Keratinocyte (primary cell): ENCODE measurements around the gene CBLL1. TPM values are rescaled to one million over a fixed set of nuclear protein-coding genes. Genes with fewer than 3 reads are reported as not detected.

Experiments
- DNase-seq: peaks from one replicate; pipeline ENCODE4 v3.0.0-alpha.2; 2011; ENCODE audit warnings: low read depth, missing footprints, low spot score
- FAIRE-seq: peaks from 2 replicates; lab custom pipeline; 2011; peaks lifted over from hg19 to GRCh38; lab: Jason Lieb, UNC
- H2AFZ ChIP-seq: 2 replicates; pipeline ENCODE4 v1.6.0; 2012; ENCODE audit warnings: low read length, control low read depth, inconsistent platforms; ENCODE audit not compliant: control insufficient read depth
- H3K27ac ChIP-seq: 2 replicates; pipeline ENCODE4 v1.5.1; 2011; ENCODE audit warnings: low read length; ENCODE audit not compliant: control insufficient read depth, insufficient read depth
- H3K27me3 ChIP-seq: 3 replicates; pipeline ENCODE4 v1.6.0; 2011; ENCODE audit warnings: low read length; ENCODE audit not compliant: control insufficient read depth, insufficient read depth; ENCODE audit errors: extremely low read depth
- H3K36me3 ChIP-seq, 2 experiments: 2 replicates in 1 of 2; 3 replicates in 1 of 2; pipeline ENCODE4 v1.5.1; 2011; ENCODE audit warnings: low read length in 2 of 2, mild to moderate bottlenecking in 1 of 2; ENCODE audit not compliant: control insufficient read depth in 2 of 2, insufficient read depth in 2 of 2; ENCODE audit errors: extremely low read depth in 1 of 2
- H3K4me1 ChIP-seq: 3 replicates; pipeline ENCODE4 v1.5.1; 2011; ENCODE audit warnings: low read length; ENCODE audit not compliant: control insufficient read depth, insufficient read depth; ENCODE audit errors: extremely low read depth
- H3K4me2 ChIP-seq: 3 replicates; pipeline ENCODE4 v1.6.0; 2011; ENCODE audit warnings: low read depth, low read length; ENCODE audit not compliant: control insufficient read depth, insufficient read depth; ENCODE audit errors: extremely low read depth
- H3K4me3 ChIP-seq, 3 experiments: fragments of 200-600 bp in 1 of 3; sonication (generic) in 1 of 3; 2 replicates in 2 of 3; 3 replicates in 1 of 3; pipeline ENCODE4 v1.5.1; 2011 to 2016; ENCODE audit warnings: low read length in 3 of 3, mild to moderate bottlenecking in 3 of 3, control low read depth in 2 of 3, inconsistent platforms in 1 of 3, low read depth in 1 of 3, mixed read lengths in 1 of 3, mixed run types in 1 of 3, moderate library complexity in 1 of 3; ENCODE audit not compliant: control insufficient read depth in 2 of 3, insufficient read depth in 2 of 3; ENCODE audit errors: extremely low read depth in 1 of 3
- H3K79me2 ChIP-seq: 2 replicates; pipeline ENCODE4 v1.6.0; 2012; ENCODE audit warnings: low read length; ENCODE audit not compliant: control insufficient read depth, insufficient read depth
- H3K9ac ChIP-seq: 3 replicates; pipeline ENCODE4 v1.6.0; 2011; ENCODE audit warnings: low read length; ENCODE audit not compliant: control insufficient read depth, insufficient read depth; ENCODE audit errors: extremely low read depth
- H3K9me1 ChIP-seq: 3 replicates; pipeline ENCODE4 v1.6.0; 2011; ENCODE audit warnings: low read length; ENCODE audit not compliant: control insufficient read depth, insufficient read depth; ENCODE audit errors: extremely low read depth
- H3K9me3 ChIP-seq: 2 replicates; pipeline ENCODE4 v1.5.1; 2012; ENCODE audit warnings: low read depth, low read length; ENCODE audit not compliant: control insufficient read depth
- H4K20me1 ChIP-seq: 3 replicates; pipeline ENCODE4 v1.6.0; 2011; ENCODE audit warnings: low read length; ENCODE audit not compliant: control insufficient read depth, insufficient read depth; ENCODE audit errors: extremely low read depth
- CTCF ChIP-seq, 3 experiments: IDR thresholded peaks in 1 of 3; conservative IDR thresholded peaks in 1 of 3; optimal IDR thresholded peaks in 1 of 3; 2 replicates in 2 of 3; 3 replicates in 1 of 3; pipeline versions ENCODE3 to v1.5.1; 2011; ENCODE audit warnings: low read length in 3 of 3, mild to moderate bottlenecking in 3 of 3, moderate library complexity in 2 of 3, control low read depth in 1 of 3, inconsistent platforms in 1 of 3; ENCODE audit not compliant: insufficient read depth in 2 of 3; ENCODE audit errors: extremely low read depth in 1 of 3
- EZH2 ChIP-seq: IDR thresholded peaks from one replicate; pipeline ENCODE4 v1.6.1; 2012; ENCODE audit warnings: inconsistent platforms, mild to moderate bottlenecking, low read length, moderate library complexity
- dilution Hi-C: fragments of 300-500 bp; cut with MboI; formaldehyde crosslinking; loops from one replicate; pipeline ENCODE4 v1.7.0; 2020; ENCODE audit warnings: low sequenced_read_pairs; ENCODE audit not compliant: extremely low pct_ligation_motif_present
- polyA plus RNA-seq, 5 experiments: library from polyadenylated mRNA; depleted of rRNA in 3 of 5; stranded (reverse) in 3 of 5; stranded (forward) in 1 of 5; unstranded in 1 of 5; fragments of >200 nt; gene quantifications; 1 replicate in 1 of 5; 2 replicates in 3 of 5; 3 replicates in 1 of 5; pipeline versions ENCODE4 v1.2.1 to v1.2.3, GENCODE V29; 2011 to 2012; ENCODE audit warnings: missing spikeins in 2 of 5, low read depth in 1 of 5, low replicate concordance in 1 of 5

CBLL1 gene
- polyA plus RNA-seq, 1 donor (not counting 4 experiments of a cell fraction or from before 2014, with no cell fraction given), result 15.3 TPM

GRCh38 chr7:107777702-107778101 is 33.8 kb downstream of the CBLL1 start:
- Histone ChIP-seq H3K9me1 (no peaks in the 10 kb centered on the region), H3K36me3 (no peaks in the 10 kb centered on the region), H3K4me3 (no peak overlapping the region), H3K27ac (no peak overlapping the region), H3K9me3 (no peaks in the 10 kb centered on the region), H2AFZ (no peak overlapping the region), H3K4me1 (no peaks in the 10 kb centered on the region), H3K79me2 (no peaks in the 10 kb centered on the region), H4K20me1 (no peaks in the 10 kb centered on the region), H3K9ac (no peak overlapping the region), H3K27me3 (peaks cover 3% of the 10 kb centered on the region), H3K4me2 (no peak overlapping the region)
- dilution Hi-C loops, result no loop called here
- TF ChIP-seq CTCF (optimal IDR thresholded peaks at IDR 0.05 in 1 of 3, IDR thresholded peaks at IDR 0.05 in 1 of 3, conservative IDR thresholded peaks at IDR 0.05 in 1 of 3; ENCODE audit: extremely low read depth in 1 of 3, insufficient read depth in 2 of 3, low read length in 3 of 3) (no peak), EZH2 (no peak)
- no peak for FAIRE-seq
- no peak for DNase-seq

DNA sequence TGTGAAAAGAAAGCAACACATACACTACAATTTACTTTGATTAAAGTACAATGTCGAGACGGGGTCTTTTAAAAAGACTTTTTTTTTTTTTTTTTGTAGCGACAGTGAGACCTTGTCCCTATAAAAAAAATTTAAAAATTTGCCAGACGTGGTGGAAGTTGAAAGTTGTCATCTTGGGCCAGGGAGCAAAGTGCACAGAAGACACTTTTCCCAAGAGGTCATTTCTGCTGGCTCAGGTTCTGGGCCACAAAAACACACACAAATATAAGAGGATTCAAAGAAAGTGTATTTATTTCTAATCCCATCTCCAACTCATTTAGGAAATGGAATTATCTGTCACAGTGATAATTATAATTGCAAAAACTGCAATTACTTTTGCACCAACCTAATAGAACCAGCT is 34.3 kb downstream of the CBLL1 start:
- TF ChIP-seq CTCF (optimal IDR thresholded peaks at IDR 0.05 in 1 of 3, IDR thresholded peaks at IDR 0.05 in 1 of 3, conservative IDR thresholded peaks at IDR 0.05 in 1 of 3; ENCODE audit: extremely low read depth in 1 of 3, insufficient read depth in 2 of 3, low read length in 3 of 3) (no peak), EZH2 (no peak)
- no peaks in the 10 kb centered on the region for H3K9me3 ChIP-seq
- no peak overlapping the region for H3K4me3 ChIP-seq
- peaks cover 3% of the 10 kb centered on the region for H3K27me3 ChIP-seq
- no peaks in the 10 kb centered on the region for H3K36me3 ChIP-seq
- H3K27ac ChIP-seq, result no peak overlapping the region
- H3K4me1 ChIP-seq, result no peaks in the 10 kb centered on the region
- H3K9me1 ChIP-seq, result no peaks in the 10 kb centered on the region
- no peak for DNase-seq
- H3K9ac ChIP-seq, result no peak overlapping the region
- no peaks in the 10 kb centered on the region for H3K79me2 ChIP-seq
- H2AFZ ChIP-seq, result no peak overlapping the region
- no peak for FAIRE-seq
- H4K20me1 ChIP-seq, result no peaks in the 10 kb centered on the region
- dilution Hi-C loops, result no loop called here
- no peak overlapping the region for H3K4me2 ChIP-seq
